Upper lobe of left lung (tissue), 6 donors: ENCODE results near the gene PPP1R3G. TPM values are rescaled to one million over a fixed set of nuclear protein-coding genes. Genes with fewer than 3 reads are reported as not detected.

ENCODE experiments used
- ATAC-seq, 2 donors: fragments of 200-7000 bp; cut with Tn5 transposase; one replicate each; pipeline ENCODE4 v1.9.1; 2022; ENCODE audit warnings: mild to moderate bottlenecking in 2 of 2, moderate library complexity in 2 of 2; ENCODE audit not compliant: low FRiP score in 2 of 2
- DNase-seq, 2 donors: peaks; one replicate each; pipeline ENCODE4 v3.0.0-alpha.2; 2019 to 2020
- H3K27ac ChIP-seq, 4 donors: fragments of 200-600 bp; sonication (generic); one replicate each; pipeline ENCODE4 v1.5.1; 2016 to 2019
- H3K27me3 ChIP-seq, 4 donors: fragments of 200-600 bp; sonication (generic); one replicate each; pipeline ENCODE4 v1.5.1; 2017 to 2019
- H3K36me3 ChIP-seq, 4 donors: fragments of 200-600 bp; sonication (generic); one replicate each; pipeline ENCODE4 v1.5.1; 2016 to 2019
- H3K4me1 ChIP-seq, 4 donors: fragments of 200-600 bp; sonication (generic); one replicate each; pipeline ENCODE4 v1.5.1; 2018 to 2019
- H3K4me3 ChIP-seq, 4 donors: fragments of 200-600 bp; sonication (generic); one replicate each; pipeline ENCODE4 v1.5.1; 2017 to 2019; ENCODE audit warnings: mild to moderate bottlenecking in 2 of 4, moderate library complexity in 1 of 4
- H3K9me3 ChIP-seq, 4 donors: fragments of 200-600 bp; sonication (generic); one replicate each; pipeline ENCODE4 v1.5.1; 2018 to 2019
- EP300 ChIP-seq, 4 donors: sonication (generic); formaldehyde crosslinking; IDR thresholded peaks; one replicate each; pipeline ENCODE4 v1.5.1; 2017; ENCODE audit warnings: antibody characterized with exemption in 4 of 4, control low read depth in 2 of 4
- POLR2A ChIP-seq, 4 donors: fragments of 450-650 bp; IDR thresholded peaks; one replicate each; pipeline ENCODE4 v1.5.1; 2016 to 2017; ENCODE audit warnings: antibody characterized with exemption in 4 of 4, mild to moderate bottlenecking in 2 of 4
- POLR2AphosphoS5 ChIP-seq, 2 donors: sonication (generic); formaldehyde crosslinking; IDR thresholded peaks; one replicate each; pipeline ENCODE4 v1.5.1; 2017; ENCODE audit warnings: antibody characterized with exemption in 2 of 2
- WGBS, 2 donors: methylation state at CpG; one replicate each; pipeline ENCODE4 v1.1.5; 2017 to 2018; 5-methylcytosine and 5-hydroxymethylcytosine counted together
- total RNA-seq, 6 donors: library from RNA; depleted of rRNA in 4 of 6; stranded (reverse); fragments of >200 nt in 4 of 6; gene quantifications; one replicate each; pipeline versions ENCODE4 v1.1.0 to v1.2.1, GENCODE V29; 2016 to 2021
- TF ChIP-seq, protein P1 (sequence below), 6 experiments: fragments of 450-650 bp in 4 of 6; fragments of 200-600 bp in 2 of 6; sonication (generic) in 2 of 6; IDR thresholded peaks; one replicate each; pipeline ENCODE4 v1.5.1; 2016 to 2019; ENCODE audit warnings: antibody characterized with exemption in 6 of 6
- donor health status: DM: no; HTN: no; CAD: no; lungs with moderate emphysema.
- donor health status: DM: no; HTN: yes; CAD: no; lungs with severe emphysema.

PPP1R3G gene
- total RNA-seq, 6 donors from 2014 or later, result 0.10 to 0.64 (median 0.37) TPM; not detected in 1

DNA sequence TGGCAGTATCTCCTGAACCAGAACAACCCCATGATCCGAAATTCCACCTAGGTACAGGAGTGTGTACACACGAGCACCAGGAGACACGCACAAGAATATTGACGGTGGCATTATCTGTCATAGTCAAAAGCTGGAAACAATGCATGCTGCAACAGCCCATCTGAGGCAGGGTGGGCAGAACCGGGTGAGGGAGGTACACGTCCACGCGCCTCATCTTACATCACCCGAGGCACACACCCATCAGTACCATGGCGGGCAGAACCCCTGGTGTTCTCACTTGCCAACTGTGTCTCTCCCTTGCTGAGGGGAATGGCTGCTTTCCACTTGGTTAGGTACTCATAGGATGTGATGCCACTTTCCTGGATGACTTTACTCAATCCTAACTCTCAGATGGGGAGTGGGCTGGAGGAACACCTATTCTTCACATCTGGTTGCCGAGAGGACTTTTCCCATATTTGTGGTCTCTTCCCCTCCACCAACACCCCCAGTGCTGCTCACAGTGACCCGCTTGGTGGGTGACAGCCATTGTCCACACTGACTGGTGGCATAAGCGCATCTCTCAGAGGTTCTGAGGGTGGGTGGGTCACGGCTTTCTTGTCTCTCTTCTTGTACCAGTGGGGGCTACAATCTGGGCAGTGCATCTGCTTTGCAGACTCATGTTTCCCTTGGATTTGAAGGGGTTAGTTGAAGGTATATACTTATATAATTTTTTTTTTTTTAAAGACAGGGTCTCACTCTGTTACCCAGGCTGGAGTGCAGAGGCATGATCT is 13.5 kb downstream of the PPP1R3G start:
- Histone ChIP-seq H3K9me3 (no peaks in the 10 kb centered on the region), H3K27ac (no peak overlapping the region), H3K4me3 (no peak overlapping the region), H3K4me1 (no peaks in the 10 kb centered on the region), H3K36me3 (no peaks in the 10 kb centered on the region), H3K27me3 (no peaks in the 10 kb centered on the region)
- ATAC-seq (peak in 1 of 2 donors; percentile 6), DNase-seq (no peak)
- TF ChIP-seq POLR2A (IDR thresholded peaks at IDR 0.05), result no peak
- TF ChIP-seq, protein P1, sequence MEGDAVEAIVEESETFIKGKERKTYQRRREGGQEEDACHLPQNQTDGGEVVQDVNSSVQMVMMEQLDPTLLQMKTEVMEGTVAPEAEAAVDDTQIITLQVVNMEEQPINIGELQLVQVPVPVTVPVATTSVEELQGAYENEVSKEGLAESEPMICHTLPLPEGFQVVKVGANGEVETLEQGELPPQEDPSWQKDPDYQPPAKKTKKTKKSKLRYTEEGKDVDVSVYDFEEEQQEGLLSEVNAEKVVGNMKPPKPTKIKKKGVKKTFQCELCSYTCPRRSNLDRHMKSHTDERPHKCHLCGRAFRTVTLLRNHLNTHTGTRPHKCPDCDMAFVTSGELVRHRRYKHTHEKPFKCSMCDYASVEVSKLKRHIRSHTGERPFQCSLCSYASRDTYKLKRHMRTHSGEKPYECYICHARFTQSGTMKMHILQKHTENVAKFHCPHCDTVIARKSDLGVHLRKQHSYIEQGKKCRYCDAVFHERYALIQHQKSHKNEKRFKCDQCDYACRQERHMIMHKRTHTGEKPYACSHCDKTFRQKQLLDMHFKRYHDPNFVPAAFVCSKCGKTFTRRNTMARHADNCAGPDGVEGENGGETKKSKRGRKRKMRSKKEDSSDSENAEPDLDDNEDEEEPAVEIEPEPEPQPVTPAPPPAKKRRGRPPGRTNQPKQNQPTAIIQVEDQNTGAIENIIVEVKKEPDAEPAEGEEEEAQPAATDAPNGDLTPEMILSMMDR (IDR thresholded peaks at IDR 0.05), result no peak
- TF ChIP-seq POLR2AphosphoS5 (IDR thresholded peaks at IDR 0.05), result no peak
- no peak for TF ChIP-seq EP300 (IDR thresholded peaks at IDR 0.05)
- WGBS, 2 donors, result 92 to 95% methylated on average over 8 to 14 of the region's 14 CpGs

DNA sequence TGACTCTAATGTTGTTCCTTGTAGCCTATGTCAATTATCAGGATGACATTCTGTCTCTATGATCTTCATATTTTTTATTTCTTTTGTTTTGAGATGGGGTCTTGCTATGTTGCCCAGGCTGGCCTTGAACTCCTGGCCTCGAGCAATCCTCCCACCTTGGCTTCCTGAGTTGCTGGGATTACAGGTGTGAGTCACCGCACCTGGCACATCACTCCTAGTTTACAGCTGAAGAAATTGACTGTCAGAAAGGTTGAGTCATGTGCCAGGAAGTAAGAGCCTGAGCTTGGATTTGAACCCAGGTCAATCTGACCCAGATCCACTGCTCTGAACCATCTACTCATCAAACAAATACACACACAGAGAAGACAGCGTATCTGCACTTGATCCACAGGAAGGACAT is 14.4 kb downstream of the PPP1R3G start:
- Histone ChIP-seq H3K4me3 (no peak overlapping the region), H3K36me3 (no peaks in the 10 kb centered on the region), H3K9me3 (no peaks in the 10 kb centered on the region), H3K4me1 (no peaks in the 10 kb centered on the region), H3K27ac (no peak overlapping the region), H3K27me3 (no peaks in the 10 kb centered on the region)
- no peak for TF ChIP-seq POLR2A (IDR thresholded peaks at IDR 0.05)
- TF ChIP-seq, protein P1 (IDR thresholded peaks at IDR 0.05), result no peak
- no peak for TF ChIP-seq EP300 (IDR thresholded peaks at IDR 0.05)
- no peak for TF ChIP-seq POLR2AphosphoS5 (IDR thresholded peaks at IDR 0.05)
- ATAC-seq, result no peak
- no peak for DNase-seq
- 92 to 100% methylated on average over 3 of the region's 3 CpGs for WGBS, 2 donors

DNA sequence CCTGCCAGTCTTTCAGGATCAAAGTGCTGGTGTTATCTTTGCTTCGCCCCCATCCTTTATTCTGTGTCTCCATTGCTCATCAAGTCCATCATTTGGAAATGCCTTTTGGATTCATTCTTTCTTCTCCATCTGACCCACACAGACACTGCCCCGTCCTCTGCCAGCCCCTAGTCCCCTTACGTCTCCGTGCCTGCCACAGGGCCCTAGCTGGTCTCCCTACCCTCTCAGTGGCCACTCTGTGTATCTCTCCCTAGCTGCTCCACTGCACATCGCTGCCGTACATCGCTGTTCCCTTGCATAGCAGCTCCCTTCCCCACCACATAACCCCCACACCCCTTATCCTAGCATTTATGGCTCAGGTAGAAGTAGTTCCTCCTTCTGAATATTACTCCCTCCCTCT is 15.7 kb downstream of the PPP1R3G start:
- H3K4me3 ChIP-seq, result no peak overlapping the region
- ATAC-seq, result no peak
- H3K27me3 ChIP-seq, result no peaks in the 10 kb centered on the region
- H3K9me3 ChIP-seq, result no peaks in the 10 kb centered on the region
- H3K27ac ChIP-seq, result no peak overlapping the region
- 92 to 98% methylated on average over 7 of the region's 7 CpGs for WGBS, 2 donors
- H3K36me3 ChIP-seq, result no peaks in the 10 kb centered on the region
- no peak for DNase-seq
- no peak for TF ChIP-seq EP300 (IDR thresholded peaks at IDR 0.05)
- TF ChIP-seq POLR2AphosphoS5 (IDR thresholded peaks at IDR 0.05), result no peak
- TF ChIP-seq, protein P1 (IDR thresholded peaks at IDR 0.05), result no peak
- no peak for TF ChIP-seq POLR2A (IDR thresholded peaks at IDR 0.05)
- H3K4me1 ChIP-seq, result no peaks in the 10 kb centered on the region

DNA sequence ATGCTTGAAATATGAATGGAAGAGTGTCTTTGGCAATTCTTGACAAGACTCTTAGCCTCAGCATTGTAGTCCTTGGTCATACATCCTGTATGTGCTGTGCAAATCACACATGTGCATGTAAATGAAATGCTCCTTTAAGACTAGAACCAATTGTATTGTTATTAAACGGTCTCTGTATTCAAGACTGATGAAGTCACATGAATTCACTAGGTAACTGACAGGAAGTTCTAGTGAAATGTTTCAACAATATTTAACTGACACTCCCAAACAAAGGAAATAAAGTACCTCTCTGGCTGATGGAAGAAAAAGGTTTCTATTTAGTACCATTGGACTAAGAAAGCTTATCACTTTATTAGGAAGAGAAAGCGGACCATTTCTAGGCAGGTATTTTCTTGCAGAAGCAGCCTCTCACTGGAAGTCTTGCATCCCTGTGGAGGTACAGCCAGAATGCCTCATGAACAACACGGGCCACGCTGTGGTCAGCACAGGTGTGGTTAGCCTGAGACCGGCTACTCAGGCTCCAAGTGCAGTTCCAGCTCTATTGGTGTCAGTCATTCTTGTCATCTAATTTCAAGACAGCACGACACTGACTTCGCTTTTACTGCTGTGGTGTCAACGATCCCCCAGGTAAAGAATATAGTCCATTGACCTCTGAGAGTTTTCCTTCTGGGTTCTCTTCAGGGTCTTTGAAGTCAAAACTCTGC is 17.3 kb downstream of the PPP1R3G start:
- DNase-seq, result no peak
- Histone ChIP-seq H3K9me3 (no peaks in the 10 kb centered on the region), H3K4me1 (no peaks in the 10 kb centered on the region), H3K4me3 (no peak overlapping the region), H3K27ac (no peak overlapping the region), H3K36me3 (no peaks in the 10 kb centered on the region), H3K27me3 (no peaks in the 10 kb centered on the region)
- 84 to 85% methylated on average over 8 of the region's 8 CpGs for WGBS, 2 donors
- no peak for TF ChIP-seq POLR2AphosphoS5 (IDR thresholded peaks at IDR 0.05)
- TF ChIP-seq EP300 (IDR thresholded peaks at IDR 0.05), result no peak
- TF ChIP-seq, protein P1 (IDR thresholded peaks at IDR 0.05), result no peak
- TF ChIP-seq POLR2A (IDR thresholded peaks at IDR 0.05), result no peak
- ATAC-seq, result no peak
